ENCODE data around the gene RAC3.
A peak's percentile ranks its signal among the peaks of the same experiment; 100 is the strongest.

The RAC3 gene

GRCh38 chr17:82021900-82022309, 9.6 kb upstream of the RAC3 start:
- Histone ChIP-seq H3K27ac (ENCODE audit: low read depth, low read length) (no peak overlapping the region), H3K4me2 (ENCODE audit: low read length) (peak overlapping the region; percentile 89), H2AFZ (ENCODE audit: insufficient read depth, low read length, poor library complexity) (peak overlapping the region; percentile 57), H3K36me3 (ENCODE audit: control insufficient read depth in 1 of 2, insufficient read depth in 2 of 2, low read length in 2 of 2) (peaks cover 14 to 18% of the 10 kb centered on the region in 2 experiments), H3K79me2 (ENCODE audit: control insufficient read depth, insufficient read depth, low read length, poor library complexity) (peaks cover 8% of the 10 kb centered on the region), H3K4me3 (ENCODE audit: low read depth, low read length) (peak overlapping the region; percentile 89), H3K23ac (ENCODE audit: low read length) (no peak overlapping the region), H2AK5ac (ENCODE audit: low read length) (peak overlapping the region; percentile 6), H3K79me1 (ENCODE audit: low read length) (peaks cover 6% of the 10 kb centered on the region), H3K9me3 (ENCODE audit: insufficient read depth, low read depth, low read length) (peaks cover 4% of the 10 kb centered on the region), H4K8ac (ENCODE audit: low read depth, low read length) (peak overlapping the region; percentile 80), H2BK12ac (ENCODE audit: low read length) (no peak overlapping the region), H2BK5ac (ENCODE audit: low read depth, low read length, poor library complexity) (no peak overlapping the region), H3K18ac (ENCODE audit: low read length) (peak overlapping the region; percentile 79), H3K27me3 (ENCODE audit: insufficient read depth, low read length) (no peaks in the 10 kb centered on the region), H3K14ac (ENCODE audit: low read length) (peak overlapping the region; percentile 76), H4K12ac (ENCODE audit: low read depth, low read length) (peak overlapping the region; percentile 26), H4K91ac (ENCODE audit: low read depth, low read length) (peak overlapping the region; percentile 30), H3K4me1 (ENCODE audit: control insufficient read depth in 1 of 2, insufficient read depth in 2 of 2, low read length in 2 of 2) (peaks cover 18 to 19% of the 10 kb centered on the region in 2 experiments), H3K4ac (ENCODE audit: low read depth, low read length) (peak overlapping the region; percentile 66), H2BK120ac (ENCODE audit: insufficient read depth, low read length, poor library complexity) (no peak overlapping the region), H3K9ac (ENCODE audit: low read length) (peak overlapping the region; percentile 75)
- no peak for DNase-seq
- WGBS (ENCODE audit: extremely low coverage, insufficient coverage, insufficient read length), result no CpG with 5 or more reads among the region's 10 CpGs

DNA sequence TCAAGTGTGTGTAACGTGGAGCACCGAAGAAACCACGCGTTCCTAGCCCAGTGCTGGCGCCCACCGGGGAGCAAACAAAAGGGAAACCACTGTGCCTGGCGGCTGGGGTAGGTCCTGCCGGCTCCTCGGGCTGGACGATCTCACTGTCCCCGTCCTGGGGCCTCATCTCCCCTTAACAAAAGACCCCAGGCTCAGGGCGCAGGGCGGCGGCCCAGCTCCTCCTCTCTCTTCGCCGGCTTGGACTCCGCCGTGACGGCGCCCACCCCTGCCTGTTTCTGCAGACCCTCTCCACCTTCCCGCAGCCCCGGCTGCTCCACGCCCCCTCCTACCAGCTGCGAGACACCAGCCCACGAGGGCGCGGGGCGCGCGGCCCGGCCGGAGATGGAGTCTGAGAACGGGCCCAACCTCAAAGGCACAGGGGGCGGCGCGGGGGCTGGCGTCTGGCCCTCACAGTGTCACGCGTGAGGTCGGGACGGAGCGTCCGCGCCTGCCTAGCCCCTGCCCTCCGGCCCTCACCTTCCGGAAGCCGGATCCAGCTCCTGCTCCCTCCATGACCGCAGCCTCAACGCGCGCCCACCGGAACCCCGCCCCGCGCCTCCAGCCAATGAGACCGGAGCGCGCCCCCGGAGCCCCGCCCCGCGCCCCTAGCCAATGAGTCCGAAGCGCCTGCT, 9.0 kb upstream of the RAC3 start, which contains the start of gene CENPX:
Gene CENPX (minus strand): TSS at position 569 of the 671 bp plus-strand sequence. CDS start 17 bp downstream, at position 552.
- WGBS (ENCODE audit: extremely low coverage, insufficient coverage, insufficient read length), result no CpG with 5 or more reads among the region's 64 CpGs
- H3K27me3 ChIP-seq (ENCODE audit: insufficient read depth, low read length), result no peaks in the 10 kb centered on the region
- peak within 1 kb of the TSS; percentile 43 for H4K12ac ChIP-seq (ENCODE audit: low read depth, low read length)
- peak within 1 kb of the TSS; percentile 79 for H3K18ac ChIP-seq (ENCODE audit: low read length)
- peaks cover 14 to 18% of the 10 kb centered on the region in 2 experiments for H3K36me3 ChIP-seq (ENCODE audit: control insufficient read depth in 1 of 2, insufficient read depth in 2 of 2, low read length in 2 of 2)
- DNase-seq, result peak in 1 of 2 donors; percentile 99
- H3K4ac ChIP-seq (ENCODE audit: low read depth, low read length), result peak within 1 kb of the TSS; percentile 66
- H3K23ac ChIP-seq (ENCODE audit: low read length), result no peak within 1 kb of the TSS
- H3K9ac ChIP-seq (ENCODE audit: low read length), result peak within 1 kb of the TSS; percentile 75
- peak within 1 kb of the TSS; percentile 0 for H2BK5ac ChIP-seq (ENCODE audit: low read depth, low read length, poor library complexity)
- peak within 1 kb of the TSS; percentile 80 for H4K8ac ChIP-seq (ENCODE audit: low read depth, low read length)
- H2AFZ ChIP-seq (ENCODE audit: insufficient read depth, low read length, poor library complexity), result peak within 1 kb of the TSS; percentile 81
- H3K4me3 ChIP-seq (ENCODE audit: low read depth, low read length), result peak within 1 kb of the TSS; percentile 89
- peak within 1 kb of the TSS; percentile 1 for H3K27ac ChIP-seq (ENCODE audit: low read depth, low read length)
- H3K14ac ChIP-seq (ENCODE audit: low read length), result peak within 1 kb of the TSS; percentile 76
- peaks cover 18 to 19% of the 10 kb centered on the region in 2 experiments for H3K4me1 ChIP-seq (ENCODE audit: control insufficient read depth in 1 of 2, insufficient read depth in 2 of 2, low read length in 2 of 2)
- peak within 1 kb of the TSS; percentile 95 for H3K4me2 ChIP-seq (ENCODE audit: low read length)
- peaks cover 6% of the 10 kb centered on the region for H3K79me1 ChIP-seq (ENCODE audit: low read length)
- peaks cover 8% of the 10 kb centered on the region for H3K79me2 ChIP-seq (ENCODE audit: control insufficient read depth, insufficient read depth, low read length, poor library complexity)
- peaks cover 5% of the 10 kb centered on the region for H3K9me3 ChIP-seq (ENCODE audit: insufficient read depth, low read depth, low read length)
- peak within 1 kb of the TSS; percentile 77 for H2BK120ac ChIP-seq (ENCODE audit: insufficient read depth, low read length, poor library complexity)
- no peak within 1 kb of the TSS for H2BK12ac ChIP-seq (ENCODE audit: low read length)
- H2AK5ac ChIP-seq (ENCODE audit: low read length), result peak within 1 kb of the TSS; percentile 6
- H4K91ac ChIP-seq (ENCODE audit: low read depth, low read length), result peak within 1 kb of the TSS; percentile 36

DNA sequence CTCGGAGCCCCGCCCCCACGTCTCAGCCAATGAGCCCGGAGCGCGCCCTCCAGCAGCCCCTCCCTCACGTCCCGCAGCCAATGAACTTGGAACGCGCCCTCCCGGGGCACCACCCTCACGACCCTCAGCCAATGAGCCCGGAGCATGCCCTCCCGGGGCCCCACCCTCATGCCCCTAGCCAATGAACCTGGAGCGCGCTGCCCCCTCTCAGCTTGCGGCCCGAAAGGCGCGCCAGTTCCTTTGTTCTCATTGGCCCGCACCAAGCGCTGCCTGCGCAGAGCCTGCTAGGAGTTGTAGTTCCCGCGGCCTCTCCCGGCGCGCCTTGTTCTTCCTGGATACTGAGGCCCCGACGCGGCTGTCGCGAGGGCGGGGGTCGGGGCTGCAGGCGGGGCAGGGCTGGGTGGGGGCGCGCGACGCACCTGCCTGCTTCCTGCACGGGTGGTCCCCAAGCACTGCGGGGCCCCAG, 8.5 kb upstream of the RAC3 start, which contains the start of gene LRRC45:
Gene LRRC45 (plus strand): TSS at position 325 of the 466 bp plus-strand sequence. CDS start 339 bp downstream, outside the sequence.
- H3K36me3 ChIP-seq (ENCODE audit: control insufficient read depth in 1 of 2, insufficient read depth in 2 of 2, low read length in 2 of 2), result peaks cover 10 to 17% of the 10 kb centered on the region in 2 experiments

GRCh38 chr17:82023447-82024241, 7.8 kb upstream of the RAC3 start:
- WGBS (ENCODE audit: extremely low coverage, insufficient coverage, insufficient read length), result no CpG with 5 or more reads among the region's 55 CpGs

More for the DNA sequence above, 8.5 kb upstream of the RAC3 start, which contains the start of gene LRRC45:
- H3K14ac ChIP-seq (ENCODE audit: low read length), result peak within 1 kb of the TSS; percentile 76
- WGBS (ENCODE audit: extremely low coverage, insufficient coverage, insufficient read length), result no CpG with 5 or more reads among the region's 42 CpGs
- peaks cover 8% of the 10 kb centered on the region for H3K79me2 ChIP-seq (ENCODE audit: control insufficient read depth, insufficient read depth, low read length, poor library complexity)
- H3K4me2 ChIP-seq (ENCODE audit: low read length), result peak within 1 kb of the TSS; percentile 95
- peaks cover 18 to 19% of the 10 kb centered on the region in 2 experiments for H3K4me1 ChIP-seq (ENCODE audit: control insufficient read depth in 1 of 2, insufficient read depth in 2 of 2, low read length in 2 of 2)
- peak within 1 kb of the TSS; percentile 89 for H3K4me3 ChIP-seq (ENCODE audit: low read depth, low read length)
- H3K9ac ChIP-seq (ENCODE audit: low read length), result peak within 1 kb of the TSS; percentile 75
- H3K9me3 ChIP-seq (ENCODE audit: insufficient read depth, low read depth, low read length), result peaks cover 5% of the 10 kb centered on the region
- H4K12ac ChIP-seq (ENCODE audit: low read depth, low read length), result peak within 1 kb of the TSS; percentile 43
- H3K4ac ChIP-seq (ENCODE audit: low read depth, low read length), result peak within 1 kb of the TSS; percentile 66
- peak within 1 kb of the TSS; percentile 80 for H4K8ac ChIP-seq (ENCODE audit: low read depth, low read length)
- H2AFZ ChIP-seq (ENCODE audit: insufficient read depth, low read length, poor library complexity), result peak within 1 kb of the TSS; percentile 81
- H3K18ac ChIP-seq (ENCODE audit: low read length), result peak within 1 kb of the TSS; percentile 79
- H2BK120ac ChIP-seq (ENCODE audit: insufficient read depth, low read length, poor library complexity), result peak within 1 kb of the TSS; percentile 77
- DNase-seq, result peak in 1 of 2 donors; percentile 99
- H3K27me3 ChIP-seq (ENCODE audit: insufficient read depth, low read length), result no peaks in the 10 kb centered on the region
- no peak within 1 kb of the TSS for H3K23ac ChIP-seq (ENCODE audit: low read length)
- H2AK5ac ChIP-seq (ENCODE audit: low read length), result peak within 1 kb of the TSS; percentile 11
- H3K79me1 ChIP-seq (ENCODE audit: low read length), result peaks cover 6% of the 10 kb centered on the region
- H2BK5ac ChIP-seq (ENCODE audit: low read depth, low read length, poor library complexity), result peak within 1 kb of the TSS; percentile 0
- no peak within 1 kb of the TSS for H2BK12ac ChIP-seq (ENCODE audit: low read length)
- peak within 1 kb of the TSS; percentile 1 for H3K27ac ChIP-seq (ENCODE audit: low read depth, low read length)
- peak within 1 kb of the TSS; percentile 36 for H4K91ac ChIP-seq (ENCODE audit: low read depth, low read length)

More at GRCh38 chr17:82023447-82024241, 7.8 kb upstream of the RAC3 start:
- Histone ChIP-seq H4K91ac (ENCODE audit: low read depth, low read length) (peak overlapping the region; percentile 36), H3K4me1 (ENCODE audit: control insufficient read depth in 1 of 2, insufficient read depth in 2 of 2, low read length in 2 of 2) (peaks cover 18 to 19% of the 10 kb centered on the region in 2 experiments), H3K18ac (ENCODE audit: low read length) (peak overlapping the region; percentile 23), H3K79me2 (ENCODE audit: control insufficient read depth, insufficient read depth, low read length, poor library complexity) (peaks cover 8% of the 10 kb centered on the region), H3K27ac (ENCODE audit: low read depth, low read length) (no peak overlapping the region), H3K14ac (ENCODE audit: low read length) (peak overlapping the region; percentile 43), H3K23ac (ENCODE audit: low read length) (no peak overlapping the region), H2BK120ac (ENCODE audit: insufficient read depth, low read length, poor library complexity) (no peak overlapping the region), H3K9ac (ENCODE audit: low read length) (peak overlapping the region; percentile 42), H3K4ac (ENCODE audit: low read depth, low read length) (no peak overlapping the region), H2BK5ac (ENCODE audit: low read depth, low read length, poor library complexity) (no peak overlapping the region), H3K4me3 (ENCODE audit: low read depth, low read length) (peak overlapping the region; percentile 79), H3K27me3 (ENCODE audit: insufficient read depth, low read length) (no peaks in the 10 kb centered on the region), H3K79me1 (ENCODE audit: low read length) (peaks cover 6% of the 10 kb centered on the region), H3K9me3 (ENCODE audit: insufficient read depth, low read depth, low read length) (peaks cover 5% of the 10 kb centered on the region), H4K12ac (ENCODE audit: low read depth, low read length) (no peak overlapping the region), H2AFZ (ENCODE audit: insufficient read depth, low read length, poor library complexity) (peak overlapping the region; percentile 81), H3K4me2 (ENCODE audit: low read length) (peak overlapping the region; percentile 95), H4K8ac (ENCODE audit: low read depth, low read length) (peak overlapping the region; percentile 73), H2AK5ac (ENCODE audit: low read length) (no peak overlapping the region), H3K36me3 (ENCODE audit: control insufficient read depth in 1 of 2, insufficient read depth in 2 of 2, low read length in 2 of 2) (peaks cover 4 to 14% of the 10 kb centered on the region in 2 experiments), H2BK12ac (ENCODE audit: low read length) (no peak overlapping the region)
- peak in 1 of 2 donors; percentile 46 for DNase-seq
